ENCODE results near the gene SLC17A7. TPM values are rescaled to one million over a fixed set of nuclear protein-coding genes. Genes with fewer than 3 reads are reported as not detected.
A peak's percentile ranks its signal among the peaks of the same experiment; 100 is the strongest.

Gene SLC17A7
- polyA plus RNA-seq (2012; ENCODE audit: insufficient read length, low read depth), result 1.4 TPM

GRCh38 chr19:49441210-49441959, at the start of gene SLC17A7:
TSS of gene SLC17A7 (minus strand) at chr19:49441527. CDS start at chr19:49441379, 148 bp downstream.
- TF ChIP-seq REST (IDR thresholded peaks at IDR 0.05; ENCODE audit: insufficient read depth in 1 of 2, low read depth in 2 of 2, low read length in 2 of 2) (no peak), SIN3A (IDR thresholded peaks at IDR 0.05; ENCODE audit: borderline replicate concordance, insufficient read depth, low read length) (no peak), TAF1 (IDR thresholded peaks at IDR 0.05; ENCODE audit: borderline replicate concordance, insufficient read depth, low read length) (no peak), FOXP2 (optimal IDR thresholded peaks at IDR 0.05; ENCODE audit: borderline replicate concordance, extremely low read depth, extremely low read length, insufficient read depth) (no peak), POLR2AphosphoS5 (IDR thresholded peaks at IDR 0.05; ENCODE audit: low read depth, low read length) (no peak)

- no peak for TF ChIP-seq TAF1 (IDR thresholded peaks at IDR 0.05; ENCODE audit: borderline replicate concordance, insufficient read depth, low read length)
- TF ChIP-seq REST (IDR thresholded peaks at IDR 0.05; ENCODE audit: insufficient read depth in 1 of 2, low read depth in 2 of 2, low read length in 2 of 2), result no peak
Measured at GRCh38 chr19:49490287-49491029, 49.1 kb upstream of the SLC17A7 start.

GRCh38 chr19:49489601-49490167, 48.4 kb upstream of the SLC17A7 start:
- TF ChIP-seq FOXP2 (optimal IDR thresholded peaks at IDR 0.05; ENCODE audit: borderline replicate concordance, extremely low read depth, extremely low read length, insufficient read depth), result no peak
- TF ChIP-seq POLR2AphosphoS5 (IDR thresholded peaks at IDR 0.05; ENCODE audit: low read depth, low read length), result peak; percentile 93

- TF ChIP-seq REST (IDR thresholded peaks at IDR 0.05; ENCODE audit: insufficient read depth in 1 of 2, low read depth in 2 of 2, low read length in 2 of 2), result no peak
- 0 out of 2 replicates have a peak, but pooled peaks have one; percentile 47 for TF ChIP-seq TAF1 (IDR thresholded peaks at IDR 0.05; ENCODE audit: borderline replicate concordance, insufficient read depth, low read length)
Measured at GRCh38 chr19:49488863-49489537, 47.7 kb upstream of the SLC17A7 start.

GRCh38 chr19:49488046-49488862, 46.9 kb upstream of the SLC17A7 start:
- TF ChIP-seq REST (IDR thresholded peaks at IDR 0.05; ENCODE audit: insufficient read depth in 1 of 2, low read depth in 2 of 2, low read length in 2 of 2) (no peak), FOXP2 (optimal IDR thresholded peaks at IDR 0.05; ENCODE audit: borderline replicate concordance, extremely low read depth, extremely low read length, insufficient read depth) (no peak), POLR2AphosphoS5 (IDR thresholded peaks at IDR 0.05; ENCODE audit: low read depth, low read length) (peak; percentile 39; the same call in 1 of the 2 replicates), TAF1 (IDR thresholded peaks at IDR 0.05; ENCODE audit: borderline replicate concordance, insufficient read depth, low read length) (peak; percentile 65; the same call in 1 of the 2 replicates), SIN3A (IDR thresholded peaks at IDR 0.05; ENCODE audit: borderline replicate concordance, insufficient read depth, low read length) (peak; percentile 42; the same call in 1 of the 2 replicates)

Measured in PFSK-1 (cell line).